Measurements from ENCODE around the gene AK3.
"Not testable (repeated sequence)": the region's sequence is repeated elsewhere in the genome, so short reads cannot be mapped to it uniquely, and the experiment has no call there.

AK3 gene

GRCh38 chr9:4662989-4663792 lies 77.8 kb downstream of the AK3 start:
- no peak for DNase-seq

- peak; percentile 85 for DNase-seq
Measured at GRCh38 chr9:4662108-4662988, 78.7 kb downstream of the AK3 start, which contains the start of gene PLPP6. PLPP6 (plus strand) TSS chr9:4662294; CDS start chr9:4662376, 82 bp downstream.

GRCh38 chr9:4661611-4662010 lies 79.4 kb downstream of the AK3 start:
- DNase-seq, result peak; percentile 33

GRCh38 chr9:4661165-4661564 lies 79.8 kb downstream of the AK3 start:
- DNase-seq, result peak; percentile 56

GRCh38 chr9:4660665-4661064 lies 80.3 kb downstream of the AK3 start:
- DNase-seq, result not testable (repeated sequence)
